Liver (tissue), 9 donors: ENCODE data around the gene CD1E. TPM values are rescaled to one million over a fixed set of nuclear protein-coding genes. Genes with fewer than 3 reads are reported as not detected.

Experiments used
- DNase-seq: peaks from one replicate; pipeline ENCODE4 v3.0.0-alpha.2; 2017; ENCODE audit warnings: low spot score
- H3K27ac ChIP-seq, 2 donors: one replicate each; pipeline ENCODE4 v1.7.0; 2013; ENCODE audit warnings: inconsistent platforms in 2 of 2, low read length in 2 of 2, control low read depth in 1 of 2, low read depth in 1 of 2, mild to moderate bottlenecking in 1 of 2
- H3K27me3 ChIP-seq, 4 donors: one replicate each; pipeline versions ENCODE4 v1.6.1 to v1.7.0; 2013; ENCODE audit warnings: low read length in 3 of 4, inconsistent platforms in 1 of 4, mild to moderate bottlenecking in 1 of 4, moderate library complexity in 1 of 4; ENCODE audit not compliant: control insufficient read depth in 4 of 4, insufficient read depth in 4 of 4
- H3K36me3 ChIP-seq, 4 donors: one replicate each; pipeline versions ENCODE4 v1.6.1 to v1.7.0; 2013; ENCODE audit warnings: low read length in 3 of 4, mild to moderate bottlenecking in 3 of 4, low read depth in 1 of 4, moderate library complexity in 1 of 4; ENCODE audit not compliant: control insufficient read depth in 4 of 4, insufficient read depth in 3 of 4
- H3K4me1 ChIP-seq, 4 donors: one replicate each; pipeline versions ENCODE4 v1.6.1 to v1.7.0; 2013; ENCODE audit warnings: low read length in 3 of 4, mild to moderate bottlenecking in 3 of 4, moderate library complexity in 1 of 4; ENCODE audit not compliant: control insufficient read depth in 4 of 4, insufficient read depth in 4 of 4
- H3K4me3 ChIP-seq, 3 donors: one replicate each; pipeline versions ENCODE4 v1.6.1 to v1.7.0; 2013; ENCODE audit warnings: low read length in 3 of 3, control low read depth in 1 of 3, low read depth in 1 of 3, mild to moderate bottlenecking in 1 of 3
- H3K9ac ChIP-seq, 2 donors: one replicate each; pipeline ENCODE4 v1.7.0; 2013; ENCODE audit warnings: low read length in 2 of 2, mild to moderate bottlenecking in 2 of 2, moderate library complexity in 2 of 2, control low read depth in 1 of 2, low read depth in 1 of 2
- H3K9me3 ChIP-seq, 4 donors: one replicate each; pipeline versions ENCODE4 v1.6.1 to v1.7.0; 2013; ENCODE audit warnings: low read length in 3 of 4; ENCODE audit not compliant: control insufficient read depth in 4 of 4
- ATF3 ChIP-seq: IDR thresholded peaks from 2 replicates; pipeline ENCODE4 v1.6.1; 2016; ENCODE audit warnings: antibody characterized with exemption
- EGR1 ChIP-seq, 2 donors: IDR thresholded peaks; 2 replicates each; pipeline ENCODE4 v1.6.1; 2016 to 2018; ENCODE audit warnings: antibody characterized with exemption in 2 of 2, low read depth in 2 of 2
- FOXA1 ChIP-seq: IDR thresholded peaks from 2 replicates; pipeline ENCODE4 v1.6.1; 2016; ENCODE audit warnings: antibody characterized with exemption
- FOXA2 ChIP-seq: IDR thresholded peaks from 2 replicates; pipeline ENCODE4 v1.6.1; 2016; ENCODE audit warnings: antibody characterized with exemption
- GABPA ChIP-seq, 2 donors: IDR thresholded peaks in 1 of 2; conservative IDR thresholded peaks in 1 of 2; 2 replicates each; pipeline ENCODE4 v1.6.1; 2016; ENCODE audit warnings: antibody characterized with exemption in 2 of 2, mild to moderate bottlenecking in 1 of 2, moderate library complexity in 1 of 2
- HNF4A ChIP-seq, 2 donors: conservative IDR thresholded peaks; 2 replicates each; pipeline ENCODE4 v1.6.1; 2016; ENCODE audit warnings: antibody characterized with exemption in 2 of 2, mild to moderate bottlenecking in 2 of 2
- HNF4G ChIP-seq: IDR thresholded peaks from 2 replicates; pipeline ENCODE4 v1.6.1; 2016; ENCODE audit warnings: antibody characterized with exemption
- NR2F2 ChIP-seq: IDR thresholded peaks from 2 replicates; pipeline ENCODE4 v1.6.1; 2016; ENCODE audit warnings: antibody characterized with exemption
- RXRA ChIP-seq, 2 donors: IDR thresholded peaks; 2 replicates each; pipeline ENCODE4 v1.6.1; 2017 to 2018; ENCODE audit warnings: antibody characterized with exemption in 2 of 2, mild to moderate bottlenecking in 1 of 2
- SP1 ChIP-seq: IDR thresholded peaks from 2 replicates; pipeline ENCODE4 v1.6.1; 2018; ENCODE audit warnings: antibody characterized with exemption, mild to moderate bottlenecking
- TAF1 ChIP-seq: conservative IDR thresholded peaks from 2 replicates; pipeline ENCODE4 v1.6.1; 2016; ENCODE audit warnings: antibody characterized with exemption, mild to moderate bottlenecking
- YY1 ChIP-seq: IDR thresholded peaks from 2 replicates; pipeline ENCODE4 v1.6.1; 2016; ENCODE audit warnings: antibody characterized with exemption, mild to moderate bottlenecking
- WGBS: extraction: QIAGEN DNeasy Blood & Tissue Kit; methylation state at CpG from one replicate; pipeline ENCODE4 v1.1.7; 2013; 5-methylcytosine and 5-hydroxymethylcytosine counted together
- polyA plus RNA-seq, 2 donors: library from polyadenylated mRNA; stranded (reverse) in 1 of 2; unstranded in 1 of 2; fragments of 200-250 nt in 1 of 2; fragments of >200 nt in 1 of 2; fragmentation: Nextera tagmentation in 1 of 2; extraction: Ambion mirVana in 1 of 2; gene quantifications; one replicate each; pipeline versions ENCODE4 v1.2.1 to v1.2.3, GENCODE V29; 2013 to 2015
- total RNA-seq, 2 donors: library from RNA; depleted of rRNA; stranded (reverse); fragments of >200 nt; gene quantifications; one replicate each; pipeline ENCODE4 v1.2.3, GENCODE V29; 2014
- TF ChIP-seq, protein P1 (sequence below): fragments of 150-350 bp; IDR thresholded peaks from 2 replicates; pipeline ENCODE4 v1.5.1; 2017; ENCODE audit warnings: improper control_type of control experiment, low read depth, low read length; ENCODE audit not compliant: missing input control
- TF ChIP-seq, protein P2 (sequence below): IDR thresholded peaks from 2 replicates; pipeline ENCODE4 v1.6.1; 2016; ENCODE audit warnings: antibody characterized with exemption
- TF ChIP-seq, protein P3 (sequence below): IDR thresholded peaks from 2 replicates; pipeline ENCODE4 v1.6.1; 2016; ENCODE audit warnings: antibody characterized with exemption, mild to moderate bottlenecking
- donor health status: healthy.
- donor health status: healthy.
- donor health status: healthy.
- donor health status: healthy.
- donor health status: healthy.

Gene CD1E
- total and polyA plus RNA-seq, 4 donors, result 0.09 to 0.56 (median 0.25) TPM; not detected in 1

- no peak for TF ChIP-seq YY1
- TF ChIP-seq, protein P1, sequence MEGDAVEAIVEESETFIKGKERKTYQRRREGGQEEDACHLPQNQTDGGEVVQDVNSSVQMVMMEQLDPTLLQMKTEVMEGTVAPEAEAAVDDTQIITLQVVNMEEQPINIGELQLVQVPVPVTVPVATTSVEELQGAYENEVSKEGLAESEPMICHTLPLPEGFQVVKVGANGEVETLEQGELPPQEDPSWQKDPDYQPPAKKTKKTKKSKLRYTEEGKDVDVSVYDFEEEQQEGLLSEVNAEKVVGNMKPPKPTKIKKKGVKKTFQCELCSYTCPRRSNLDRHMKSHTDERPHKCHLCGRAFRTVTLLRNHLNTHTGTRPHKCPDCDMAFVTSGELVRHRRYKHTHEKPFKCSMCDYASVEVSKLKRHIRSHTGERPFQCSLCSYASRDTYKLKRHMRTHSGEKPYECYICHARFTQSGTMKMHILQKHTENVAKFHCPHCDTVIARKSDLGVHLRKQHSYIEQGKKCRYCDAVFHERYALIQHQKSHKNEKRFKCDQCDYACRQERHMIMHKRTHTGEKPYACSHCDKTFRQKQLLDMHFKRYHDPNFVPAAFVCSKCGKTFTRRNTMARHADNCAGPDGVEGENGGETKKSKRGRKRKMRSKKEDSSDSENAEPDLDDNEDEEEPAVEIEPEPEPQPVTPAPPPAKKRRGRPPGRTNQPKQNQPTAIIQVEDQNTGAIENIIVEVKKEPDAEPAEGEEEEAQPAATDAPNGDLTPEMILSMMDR, result no peak
- TF ChIP-seq, protein P2, sequence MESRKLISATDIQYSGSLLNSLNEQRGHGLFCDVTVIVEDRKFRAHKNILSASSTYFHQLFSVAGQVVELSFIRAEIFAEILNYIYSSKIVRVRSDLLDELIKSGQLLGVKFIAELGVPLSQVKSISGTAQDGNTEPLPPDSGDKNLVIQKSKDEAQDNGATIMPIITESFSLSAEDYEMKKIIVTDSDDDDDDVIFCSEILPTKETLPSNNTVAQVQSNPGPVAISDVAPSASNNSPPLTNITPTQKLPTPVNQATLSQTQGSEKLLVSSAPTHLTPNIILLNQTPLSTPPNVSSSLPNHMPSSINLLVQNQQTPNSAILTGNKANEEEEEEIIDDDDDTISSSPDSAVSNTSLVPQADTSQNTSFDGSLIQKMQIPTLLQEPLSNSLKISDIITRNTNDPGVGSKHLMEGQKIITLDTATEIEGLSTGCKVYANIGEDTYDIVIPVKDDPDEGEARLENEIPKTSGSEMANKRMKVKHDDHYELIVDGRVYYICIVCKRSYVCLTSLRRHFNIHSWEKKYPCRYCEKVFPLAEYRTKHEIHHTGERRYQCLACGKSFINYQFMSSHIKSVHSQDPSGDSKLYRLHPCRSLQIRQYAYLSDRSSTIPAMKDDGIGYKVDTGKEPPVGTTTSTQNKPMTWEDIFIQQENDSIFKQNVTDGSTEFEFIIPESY, result no peak
- TF ChIP-seq RXRA (IDR thresholded peaks at IDR 0.05), result no peak
- TF ChIP-seq GABPA (IDR thresholded peaks at IDR 0.05 in 1 of 2, conservative IDR thresholded peaks at IDR 0.05 in 1 of 2), result no peak
- no peak for TF ChIP-seq FOXA2
- no peak for TF ChIP-seq FOXA1
- TF ChIP-seq ATF3, result no peak
- TF ChIP-seq HNF4A (conservative IDR thresholded peaks at IDR 0.05), result no peak
- TF ChIP-seq HNF4G, result no peak
- TF ChIP-seq TAF1, result no peak
- no peak for TF ChIP-seq NR2F2
- no peak for TF ChIP-seq SP1
- no peak for TF ChIP-seq EGR1 (IDR thresholded peaks at IDR 0.05; ENCODE audit: low read depth in 2 of 2)
- TF ChIP-seq, protein P3, sequence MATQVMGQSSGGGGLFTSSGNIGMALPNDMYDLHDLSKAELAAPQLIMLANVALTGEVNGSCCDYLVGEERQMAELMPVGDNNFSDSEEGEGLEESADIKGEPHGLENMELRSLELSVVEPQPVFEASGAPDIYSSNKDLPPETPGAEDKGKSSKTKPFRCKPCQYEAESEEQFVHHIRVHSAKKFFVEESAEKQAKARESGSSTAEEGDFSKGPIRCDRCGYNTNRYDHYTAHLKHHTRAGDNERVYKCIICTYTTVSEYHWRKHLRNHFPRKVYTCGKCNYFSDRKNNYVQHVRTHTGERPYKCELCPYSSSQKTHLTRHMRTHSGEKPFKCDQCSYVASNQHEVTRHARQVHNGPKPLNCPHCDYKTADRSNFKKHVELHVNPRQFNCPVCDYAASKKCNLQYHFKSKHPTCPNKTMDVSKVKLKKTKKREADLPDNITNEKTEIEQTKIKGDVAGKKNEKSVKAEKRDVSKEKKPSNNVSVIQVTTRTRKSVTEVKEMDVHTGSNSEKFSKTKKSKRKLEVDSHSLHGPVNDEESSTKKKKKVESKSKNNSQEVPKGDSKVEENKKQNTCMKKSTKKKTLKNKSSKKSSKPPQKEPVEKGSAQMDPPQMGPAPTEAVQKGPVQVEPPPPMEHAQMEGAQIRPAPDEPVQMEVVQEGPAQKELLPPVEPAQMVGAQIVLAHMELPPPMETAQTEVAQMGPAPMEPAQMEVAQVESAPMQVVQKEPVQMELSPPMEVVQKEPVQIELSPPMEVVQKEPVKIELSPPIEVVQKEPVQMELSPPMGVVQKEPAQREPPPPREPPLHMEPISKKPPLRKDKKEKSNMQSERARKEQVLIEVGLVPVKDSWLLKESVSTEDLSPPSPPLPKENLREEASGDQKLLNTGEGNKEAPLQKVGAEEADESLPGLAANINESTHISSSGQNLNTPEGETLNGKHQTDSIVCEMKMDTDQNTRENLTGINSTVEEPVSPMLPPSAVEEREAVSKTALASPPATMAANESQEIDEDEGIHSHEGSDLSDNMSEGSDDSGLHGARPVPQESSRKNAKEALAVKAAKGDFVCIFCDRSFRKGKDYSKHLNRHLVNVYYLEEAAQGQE, result no peak
- 60% methylated on average over 2 of the region's 2 CpGs for WGBS
- no peaks in the 10 kb centered on the region for H3K4me1 ChIP-seq
Observed at GRCh38 chr1:158311066-158311465, 42.6 kb upstream of the CD1E start.

DNA sequence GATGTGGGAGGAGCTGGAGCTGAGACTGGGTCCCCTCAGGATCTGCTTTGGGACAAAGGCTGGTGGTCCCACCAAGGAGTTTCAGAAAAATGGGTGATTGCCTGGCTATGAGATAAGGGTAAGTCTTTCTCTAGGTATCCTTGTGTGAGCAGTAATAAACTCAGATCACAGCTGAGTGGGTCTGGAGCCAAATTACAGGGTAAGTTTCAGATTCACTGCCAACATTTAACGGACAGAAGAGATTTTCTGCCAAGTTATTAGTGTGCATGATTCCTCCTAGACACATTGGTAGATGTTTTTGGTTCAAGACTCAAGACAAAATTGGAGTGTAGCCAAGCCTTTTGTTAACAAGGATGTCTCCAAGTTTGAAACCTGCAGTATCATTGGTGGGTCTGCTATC lies 29.8 kb upstream of the CD1E start:
- no peaks in the 10 kb centered on the region for H3K9me3 ChIP-seq
- H3K27me3 ChIP-seq, result peaks cover 0 to 7% (median 0%) of the 10 kb centered on the region in 4 donors
- whole genome bisulfite sequencing, result 65% methylated on average over 1 of the region's 1 CpG
- no peak overlapping the region for H3K4me3 ChIP-seq
- H3K36me3 ChIP-seq, result no peaks in the 10 kb centered on the region
- H3K4me1 ChIP-seq, result no peaks in the 10 kb centered on the region
- no peak for TF ChIP-seq GABPA (IDR thresholded peaks at IDR 0.05 in 1 of 2, conservative IDR thresholded peaks at IDR 0.05 in 1 of 2)
- no peak for DNase-seq
- no peak overlapping the region for H3K9ac ChIP-seq
- H3K27ac ChIP-seq, result no peak overlapping the region

More at GRCh38 chr1:158311066-158311465, 42.6 kb upstream of the CD1E start:
- no peak overlapping the region for H3K27ac ChIP-seq
- peaks cover 0 to 4% (median under 1%) of the 10 kb centered on the region in 4 donors for H3K9me3 ChIP-seq
- no peak overlapping the region for H3K9ac ChIP-seq
- H3K4me3 ChIP-seq, result no peak overlapping the region
- H3K36me3 ChIP-seq, result no peaks in the 10 kb centered on the region
- no peaks in the 10 kb centered on the region for H3K27me3 ChIP-seq
- no peak for DNase-seq
